Measurements from ENCODE around the gene ECE1.

ECE1 gene

DNA sequence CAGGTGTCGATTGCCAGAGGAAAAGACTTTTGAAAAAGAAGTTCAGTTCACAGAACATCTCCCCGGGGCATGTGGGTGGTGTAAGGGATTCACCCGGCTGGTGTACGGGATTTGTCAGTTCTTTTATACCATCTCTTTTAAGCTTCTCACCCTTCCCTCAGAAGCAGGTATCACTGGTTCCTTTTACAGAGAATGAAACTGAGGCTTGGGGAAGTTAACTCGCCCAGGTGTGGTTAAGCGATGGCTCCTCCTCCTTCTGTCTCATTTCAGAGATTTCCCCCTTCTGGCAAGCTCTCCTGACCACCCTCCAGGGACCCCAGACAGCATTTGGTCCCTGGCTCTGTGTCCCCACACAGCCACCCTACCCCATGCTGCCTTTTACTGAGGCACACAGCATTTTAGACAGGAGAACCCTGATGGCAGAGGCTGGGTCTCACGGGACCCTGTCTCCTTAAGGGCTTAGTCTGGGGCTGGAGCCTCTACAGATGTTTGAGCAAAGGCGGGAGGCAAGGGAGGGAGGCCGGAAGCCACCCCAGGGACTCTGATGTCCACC is 2.8 kb upstream of the ECE1 start:
- peaks cover 55% of the 10 kb centered on the region for H4K20me1 ChIP-seq (ENCODE audit: insufficient read depth, low read length)
- H3K9me3 ChIP-seq (ENCODE audit: insufficient read depth, low read length, severe bottlenecking): no peaks in the 10 kb centered on the region
- H3K4me3 ChIP-seq (ENCODE audit: low read depth in 1 of 2, low read length in 2 of 2): no peak overlapping the region
- peaks cover 27% of the 10 kb centered on the region for H3K4me1 ChIP-seq (ENCODE audit: insufficient read depth, low read length)
- H3K4me2 ChIP-seq (ENCODE audit: insufficient read depth, low read length): no peak overlapping the region
- H3K27ac ChIP-seq (ENCODE audit: low read length): no peak overlapping the region
- TF ChIP-seq EZH2 (IDR thresholded peaks at IDR 0.05; ENCODE audit: borderline replicate concordance, low read depth, low read length, severe bottlenecking): no peak
- TF ChIP-seq CTCF (IDR thresholded peaks at IDR 0.05; ENCODE audit: borderline replicate concordance, extremely low read depth, low read length, poor library complexity, severe bottlenecking): no peak
- DNase-seq (no peak), ATAC-seq (ENCODE audit: insufficient read depth, low read depth) (no peak)
- no peaks in the 10 kb centered on the region for H3K36me3 ChIP-seq (ENCODE audit: insufficient read depth, low read length)
- H2AFZ ChIP-seq (ENCODE audit: low read depth, low read length): no peak overlapping the region
- peaks cover 5% of the 10 kb centered on the region for H3K27me3 ChIP-seq (ENCODE audit: insufficient read depth, low read length, poor library complexity)
- no peak overlapping the region for H3K9ac ChIP-seq (ENCODE audit: low read depth, low read length)
- no peaks in the 10 kb centered on the region for H3K79me2 ChIP-seq (ENCODE audit: insufficient read depth, low read length)

GRCh38 chr1:21292503-21292983 is 2.3 kb upstream of the ECE1 start:
- Histone ChIP-seq H3K4me1 (ENCODE audit: insufficient read depth, low read length) (peaks cover 27% of the 10 kb centered on the region), H4K20me1 (ENCODE audit: insufficient read depth, low read length) (peaks cover 57% of the 10 kb centered on the region), H2AFZ (ENCODE audit: low read depth, low read length) (no peak overlapping the region), H3K36me3 (ENCODE audit: insufficient read depth, low read length) (no peaks in the 10 kb centered on the region), H3K9me3 (ENCODE audit: insufficient read depth, low read length, severe bottlenecking) (no peaks in the 10 kb centered on the region), H3K79me2 (ENCODE audit: insufficient read depth, low read length) (no peaks in the 10 kb centered on the region), H3K4me3 (ENCODE audit: low read depth in 1 of 2, low read length in 2 of 2) (no peak overlapping the region), H3K9ac (ENCODE audit: low read depth, low read length) (no peak overlapping the region), H3K27ac (ENCODE audit: low read length) (no peak overlapping the region), H3K27me3 (ENCODE audit: insufficient read depth, low read length, poor library complexity) (peaks cover 5% of the 10 kb centered on the region), H3K4me2 (ENCODE audit: insufficient read depth, low read length) (no peak overlapping the region)
- ATAC-seq (ENCODE audit: insufficient read depth, low read depth) (no peak), DNase-seq (no peak)
- no peak for TF ChIP-seq EZH2 (IDR thresholded peaks at IDR 0.05; ENCODE audit: borderline replicate concordance, low read depth, low read length, severe bottlenecking)

DNA sequence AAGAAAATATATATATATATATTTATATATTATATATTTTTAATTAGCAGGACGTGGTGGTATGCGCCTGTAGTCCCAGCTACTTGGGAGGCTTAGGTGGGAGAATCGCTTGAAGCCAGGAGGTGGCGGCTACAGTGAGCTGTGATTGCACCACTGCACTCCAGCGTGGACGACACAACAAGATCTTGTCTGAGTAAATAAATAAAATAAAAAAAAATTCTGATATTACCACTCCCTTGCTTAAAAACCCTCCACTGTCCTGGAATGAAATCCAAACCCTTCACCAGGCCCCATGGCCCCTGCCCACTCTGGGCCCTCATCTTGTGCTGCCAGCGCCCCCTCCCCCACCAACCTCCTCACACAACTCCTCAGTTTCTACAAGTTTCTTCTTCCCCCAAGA is 1.7 kb upstream of the ECE1 start:
- TF ChIP-seq CTCF (IDR thresholded peaks at IDR 0.05; ENCODE audit: borderline replicate concordance, extremely low read depth, low read length, poor library complexity, severe bottlenecking) (no peak), EZH2 (IDR thresholded peaks at IDR 0.05; ENCODE audit: borderline replicate concordance, low read depth, low read length, severe bottlenecking) (no peak)
- peaks cover 5% of the 10 kb centered on the region for H3K27me3 ChIP-seq (ENCODE audit: insufficient read depth, low read length, poor library complexity)
- no peaks in the 10 kb centered on the region for H3K36me3 ChIP-seq (ENCODE audit: insufficient read depth, low read length)
- no peaks in the 10 kb centered on the region for H3K9me3 ChIP-seq (ENCODE audit: insufficient read depth, low read length, severe bottlenecking)
- no peak overlapping the region for H3K4me2 ChIP-seq (ENCODE audit: insufficient read depth, low read length)
- H2AFZ ChIP-seq (ENCODE audit: low read depth, low read length): no peak overlapping the region
- peaks cover 57% of the 10 kb centered on the region for H4K20me1 ChIP-seq (ENCODE audit: insufficient read depth, low read length)
- H3K79me2 ChIP-seq (ENCODE audit: insufficient read depth, low read length): no peaks in the 10 kb centered on the region
- ATAC-seq (ENCODE audit: insufficient read depth, low read depth) (no peak), DNase-seq (no peak)
- peaks cover 27% of the 10 kb centered on the region for H3K4me1 ChIP-seq (ENCODE audit: insufficient read depth, low read length)
- H3K9ac ChIP-seq (ENCODE audit: low read depth, low read length): no peak overlapping the region
- H3K4me3 ChIP-seq (ENCODE audit: low read depth in 1 of 2, low read length in 2 of 2): no peak overlapping the region
- no peak overlapping the region for H3K27ac ChIP-seq (ENCODE audit: low read length)

DNA sequence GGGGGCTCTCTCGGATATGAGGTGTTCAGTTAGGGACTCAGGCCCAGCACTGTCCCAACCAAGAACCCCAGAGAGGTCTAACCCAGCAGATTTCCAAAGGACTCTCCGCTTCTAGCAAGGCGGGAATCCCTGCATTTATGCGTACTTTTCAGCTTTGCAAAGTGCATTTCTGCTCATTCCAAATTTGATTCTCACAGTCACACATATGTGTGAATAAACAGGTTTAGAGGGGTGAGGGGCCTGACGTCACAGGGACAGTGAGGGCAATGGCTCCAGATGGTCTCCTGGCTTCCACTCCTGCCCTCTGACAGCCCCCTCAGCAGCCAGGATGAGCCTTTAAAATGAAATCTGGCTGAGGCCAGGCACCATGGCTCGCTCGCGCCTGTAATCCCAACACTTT is 921 bp upstream of the ECE1 start:
- H4K20me1 ChIP-seq (ENCODE audit: insufficient read depth, low read length): peaks cover 54% of the 10 kb centered on the region
- H3K4me2 ChIP-seq (ENCODE audit: insufficient read depth, low read length): peak overlapping the region; percentile 96; the same call in 1 of the 2 replicates
- peaks cover 27% of the 10 kb centered on the region for H3K4me1 ChIP-seq (ENCODE audit: insufficient read depth, low read length)
- no peak overlapping the region for H2AFZ ChIP-seq (ENCODE audit: low read depth, low read length)
- H3K36me3 ChIP-seq (ENCODE audit: insufficient read depth, low read length): no peaks in the 10 kb centered on the region
- no peak for TF ChIP-seq CTCF (IDR thresholded peaks at IDR 0.05; ENCODE audit: borderline replicate concordance, extremely low read depth, low read length, poor library complexity, severe bottlenecking)
- no peak for TF ChIP-seq EZH2 (IDR thresholded peaks at IDR 0.05; ENCODE audit: borderline replicate concordance, low read depth, low read length, severe bottlenecking)
- H3K79me2 ChIP-seq (ENCODE audit: insufficient read depth, low read length): no peaks in the 10 kb centered on the region
- no peaks in the 10 kb centered on the region for H3K9me3 ChIP-seq (ENCODE audit: insufficient read depth, low read length, severe bottlenecking)
- no peak overlapping the region for H3K27ac ChIP-seq (ENCODE audit: low read length)
- peak overlapping the region; percentile 63; the same call in 1 of the 2 replicates for H3K9ac ChIP-seq (ENCODE audit: low read depth, low read length)
- H3K27me3 ChIP-seq (ENCODE audit: insufficient read depth, low read length, poor library complexity): peaks cover 5% of the 10 kb centered on the region
- DNase-seq (no peak), ATAC-seq (ENCODE audit: insufficient read depth, low read depth) (no peak)
- H3K4me3 ChIP-seq (ENCODE audit: low read depth in 1 of 2, low read length in 2 of 2): peak overlapping the region in 1 of 2 experiments; percentile 93; a peak in 1 of 4 replicates

Data from DND-41 (cell line).